ENCODE measurements around the gene OGT. TPM values are rescaled to one million over a fixed set of nuclear protein-coding genes. Genes with fewer than 3 reads are reported as not detected.
"Not testable (repeated sequence)": the region's sequence is repeated elsewhere in the genome, so short reads cannot be mapped to it uniquely, and the experiment has no call there.

Gene OGT
- total and polyA plus RNA-seq, 2 donors from 2014 or later: 32.2 to 147 TPM

- DNase-seq (no peak), FAIRE-seq (no peak)
- no peak overlapping the region for H3K9ac ChIP-seq (ENCODE audit: low read length in 3 of 3)
- H3K36me3 ChIP-seq (ENCODE audit: control insufficient read depth in 2 of 3, insufficient read depth in 3 of 3, low read length in 3 of 3): no peaks in the 10 kb centered on the region
- intact Hi-C loops (cut with DNase I): no loop called here
- H3K27me3 ChIP-seq (ENCODE audit: control insufficient read depth, insufficient read depth, low read length): no peaks in the 10 kb centered on the region
- H3K9me3 ChIP-seq (ENCODE audit: control insufficient read depth in 2 of 3, insufficient read depth in 1 of 3, low read length in 3 of 3): no peaks in the 10 kb centered on the region
- H3K27ac ChIP-seq (ENCODE audit: low read depth in 2 of 2, low read length in 2 of 2): no peak overlapping the region
- H3K4me1 ChIP-seq (ENCODE audit: control insufficient read depth in 2 of 3, insufficient read depth in 2 of 3, low read depth in 1 of 3, low read length in 3 of 3): no peaks in the 10 kb centered on the region
- TF ChIP-seq, protein P1, sequence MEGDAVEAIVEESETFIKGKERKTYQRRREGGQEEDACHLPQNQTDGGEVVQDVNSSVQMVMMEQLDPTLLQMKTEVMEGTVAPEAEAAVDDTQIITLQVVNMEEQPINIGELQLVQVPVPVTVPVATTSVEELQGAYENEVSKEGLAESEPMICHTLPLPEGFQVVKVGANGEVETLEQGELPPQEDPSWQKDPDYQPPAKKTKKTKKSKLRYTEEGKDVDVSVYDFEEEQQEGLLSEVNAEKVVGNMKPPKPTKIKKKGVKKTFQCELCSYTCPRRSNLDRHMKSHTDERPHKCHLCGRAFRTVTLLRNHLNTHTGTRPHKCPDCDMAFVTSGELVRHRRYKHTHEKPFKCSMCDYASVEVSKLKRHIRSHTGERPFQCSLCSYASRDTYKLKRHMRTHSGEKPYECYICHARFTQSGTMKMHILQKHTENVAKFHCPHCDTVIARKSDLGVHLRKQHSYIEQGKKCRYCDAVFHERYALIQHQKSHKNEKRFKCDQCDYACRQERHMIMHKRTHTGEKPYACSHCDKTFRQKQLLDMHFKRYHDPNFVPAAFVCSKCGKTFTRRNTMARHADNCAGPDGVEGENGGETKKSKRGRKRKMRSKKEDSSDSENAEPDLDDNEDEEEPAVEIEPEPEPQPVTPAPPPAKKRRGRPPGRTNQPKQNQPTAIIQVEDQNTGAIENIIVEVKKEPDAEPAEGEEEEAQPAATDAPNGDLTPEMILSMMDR (IDR thresholded peaks at IDR 0.05; ENCODE audit: borderline replicate concordance, extremely low read depth, insufficient read depth): no peak
- no peak overlapping the region for H3K4me3 ChIP-seq (ENCODE audit: low read length in 3 of 3)
Observed at GRCh38 chrX:71586929-71587328, 54.0 kb downstream of the OGT start.

DNA sequence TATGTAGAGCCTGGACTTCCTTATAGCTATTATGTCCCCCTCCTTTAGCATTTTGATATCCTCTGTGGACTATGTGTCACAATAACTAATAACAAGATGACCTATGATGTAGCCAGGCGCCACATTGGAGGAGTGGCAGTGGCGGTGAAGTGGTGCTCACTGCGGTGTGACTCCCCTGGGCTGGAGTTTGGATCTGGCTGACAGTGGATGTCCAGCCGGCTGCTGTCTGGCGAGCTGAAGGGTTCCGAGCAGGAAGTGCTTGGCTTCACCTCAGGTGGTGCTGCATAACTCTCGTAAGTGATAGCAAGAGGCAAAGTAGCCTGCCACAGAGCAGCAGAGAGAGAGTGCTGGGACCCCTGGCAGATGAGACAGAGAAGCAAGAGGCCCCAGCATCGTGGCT, 60.3 kb downstream of the OGT start:
- intact Hi-C loops (cut with DNase I); H3K9me3 ChIP-seq (ENCODE audit: control insufficient read depth in 2 of 3, insufficient read depth in 1 of 3, low read length in 3 of 3): not testable (repeated sequence)

DNA sequence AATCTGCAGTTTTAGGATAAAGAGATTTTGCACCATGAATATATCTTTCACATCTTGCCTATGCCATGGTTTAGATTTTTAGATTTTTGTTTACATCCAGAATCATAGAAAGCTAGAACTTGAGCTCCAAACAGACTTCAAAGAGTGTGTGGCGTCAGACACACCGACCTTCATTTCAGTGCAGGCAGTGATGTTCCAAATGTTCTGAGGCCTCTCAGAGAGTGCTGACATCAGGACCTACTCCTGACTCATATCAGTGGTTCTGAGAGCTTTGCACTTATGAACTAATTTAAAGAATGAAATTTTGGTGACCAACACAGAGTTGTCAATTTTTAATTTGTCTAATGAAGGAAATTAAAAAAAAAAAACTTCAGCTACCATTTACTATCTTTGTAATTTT, 67.1 kb downstream of the OGT start:
- H3K4me3 ChIP-seq (ENCODE audit: low read length in 3 of 3): no peak overlapping the region
- FAIRE-seq: no peak
- TF ChIP-seq, protein P1 (IDR thresholded peaks at IDR 0.05; ENCODE audit: borderline replicate concordance, extremely low read depth, insufficient read depth): no peak
- no peak overlapping the region for H3K27ac ChIP-seq (ENCODE audit: low read depth in 2 of 2, low read length in 2 of 2)
- H3K9ac ChIP-seq (ENCODE audit: low read length in 3 of 3): no peak overlapping the region
- peaks cover 2 to 20% (median 4%) of the 10 kb centered on the region in 3 donors for H3K36me3 ChIP-seq (ENCODE audit: control insufficient read depth in 2 of 3, insufficient read depth in 3 of 3, low read length in 3 of 3)
- H3K4me1 ChIP-seq (ENCODE audit: control insufficient read depth in 2 of 3, insufficient read depth in 2 of 3, low read depth in 1 of 3, low read length in 3 of 3): no peaks in the 10 kb centered on the region
- intact Hi-C loops (cut with DNase I): no loop called here
- no peak for DNase-seq
- no peaks in the 10 kb centered on the region for H3K9me3 ChIP-seq (ENCODE audit: control insufficient read depth in 2 of 3, insufficient read depth in 1 of 3, low read length in 3 of 3)
- no peaks in the 10 kb centered on the region for H3K27me3 ChIP-seq (ENCODE audit: control insufficient read depth, insufficient read depth, low read length)

More for the DNA sequence above, 60.3 kb downstream of the OGT start:
- not testable (repeated sequence) for FAIRE-seq; H3K27me3 ChIP-seq (ENCODE audit: control insufficient read depth, insufficient read depth, low read length); H3K4me3 ChIP-seq (ENCODE audit: low read length in 3 of 3); H3K36me3 ChIP-seq (ENCODE audit: control insufficient read depth in 2 of 3, insufficient read depth in 3 of 3, low read length in 3 of 3); DNase-seq; H3K27ac ChIP-seq (ENCODE audit: low read depth in 2 of 2, low read length in 2 of 2); H3K4me1 ChIP-seq (ENCODE audit: control insufficient read depth in 2 of 3, insufficient read depth in 2 of 3, low read depth in 1 of 3, low read length in 3 of 3); H3K9ac ChIP-seq (ENCODE audit: low read length in 3 of 3)

DNA sequence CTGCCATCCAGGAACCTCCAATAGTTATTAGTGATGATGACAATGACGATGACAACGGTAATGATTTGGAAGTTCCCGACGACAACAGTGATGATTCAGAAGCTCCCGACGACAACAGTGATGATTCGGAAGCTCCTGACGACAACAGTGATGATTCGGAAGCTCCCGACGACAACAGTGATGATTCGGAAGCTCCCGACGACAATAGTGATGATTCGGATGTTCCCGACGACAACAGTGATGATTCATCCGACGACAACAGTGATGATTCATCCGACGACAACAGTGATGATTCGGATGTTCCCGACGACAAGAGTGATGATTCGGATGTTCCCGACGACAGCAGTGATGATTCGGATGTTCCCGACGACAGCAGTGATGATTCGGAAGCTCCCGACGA, 70.7 kb downstream of the OGT start:
- H3K9me3 ChIP-seq (ENCODE audit: control insufficient read depth in 2 of 3, insufficient read depth in 1 of 3, low read length in 3 of 3): no peaks in the 10 kb centered on the region
- H3K4me1 ChIP-seq (ENCODE audit: control insufficient read depth in 2 of 3, insufficient read depth in 2 of 3, low read depth in 1 of 3, low read length in 3 of 3): no peaks in the 10 kb centered on the region
- no peak overlapping the region for H3K27ac ChIP-seq (ENCODE audit: low read depth in 2 of 2, low read length in 2 of 2)
- no peaks in the 10 kb centered on the region for H3K27me3 ChIP-seq (ENCODE audit: control insufficient read depth, insufficient read depth, low read length)
- no peak overlapping the region for H3K9ac ChIP-seq (ENCODE audit: low read length in 3 of 3)
- intact Hi-C loops (cut with DNase I): no loop called here
- H3K36me3 ChIP-seq (ENCODE audit: control insufficient read depth in 2 of 3, insufficient read depth in 3 of 3, low read length in 3 of 3): peaks cover 2 to 24% (median 8%) of the 10 kb centered on the region in 3 donors
- no peak overlapping the region for H3K4me3 ChIP-seq (ENCODE audit: low read length in 3 of 3)
- TF ChIP-seq, protein P1 (IDR thresholded peaks at IDR 0.05; ENCODE audit: borderline replicate concordance, extremely low read depth, insufficient read depth): no peak
- no peak for FAIRE-seq
- no peak for DNase-seq

Measured in kidney (tissue), 14 donors.